GM23338 (cell line): ENCODE results near the gene ZNF273. TPM values are rescaled to one million over a fixed set of nuclear protein-coding genes. Genes with fewer than 3 reads are reported as not detected.
"Not testable (repeated sequence)": the region's sequence is repeated elsewhere in the genome, so short reads cannot be mapped to it uniquely, and the experiment has no call there.

Source experiments
- ATAC-seq: fragments of 200-7000 bp; cut with Tn5 transposase; 3 replicates; pipeline ENCODE4 v1.9.1; 2020
- DNase-seq: peaks from one replicate; pipeline ENCODE4 v3.0.0-alpha.2; 2015; ENCODE audit warnings: low spot score
- H2AFZ ChIP-seq: fragments of 200-600 bp; sonication (generic); 2 replicates; pipeline ENCODE4 v1.8.0; 2016; ENCODE audit warnings: antibody characterized with exemption, mild to moderate bottlenecking, moderate library complexity
- H3F3A ChIP-seq: fragments of 200-600 bp; sonication (generic); replicated peaks from 2 replicates; pipeline ENCODE4 v1.8.0; 2017; ENCODE audit warnings: antibody characterized with exemption, mixed run types, low read depth
- H3K27ac ChIP-seq: fragments of 200-600 bp; sonication (generic); 2 replicates; pipeline ENCODE4 v1.6.1; 2016; ENCODE audit warnings: low read depth
- H3K27me3 ChIP-seq: fragments of 200-600 bp; sonication (generic); 2 replicates; pipeline ENCODE4 v1.8.0; 2016; ENCODE audit warnings: mild to moderate bottlenecking, mixed run types, moderate library complexity; ENCODE audit not compliant: insufficient read depth
- H3K36me3 ChIP-seq: fragments of 200-600 bp; sonication (generic); 2 replicates; pipeline ENCODE4 v1.8.0; 2016; ENCODE audit warnings: mild to moderate bottlenecking; ENCODE audit not compliant: insufficient read depth
- H3K4me1 ChIP-seq: fragments of 200-600 bp; sonication (generic); 2 replicates; pipeline ENCODE4 v1.8.0; 2016; ENCODE audit warnings: mild to moderate bottlenecking, moderate library complexity; ENCODE audit not compliant: insufficient read depth
- H3K4me2 ChIP-seq: fragments of 200-600 bp; sonication (generic); 2 replicates; pipeline ENCODE4 v1.7.1; 2017; ENCODE audit warnings: mixed run types
- H3K4me3 ChIP-seq: fragments of 200-600 bp; sonication (generic); 2 replicates; pipeline ENCODE4 v1.6.1; 2016; ENCODE audit warnings: mixed run types
- H3K79me2 ChIP-seq: fragments of 200-600 bp; sonication (generic); replicated peaks from 2 replicates; pipeline ENCODE4 v1.8.0; 2017; ENCODE audit warnings: mild to moderate bottlenecking; ENCODE audit not compliant: insufficient read depth
- H3K9me2 ChIP-seq: fragments of 200-600 bp; sonication (generic); 2 replicates; pipeline ENCODE4 v1.8.0; 2017; ENCODE audit not compliant: insufficient read depth
- H4K20me1 ChIP-seq: fragments of 200-600 bp; sonication (generic); replicated peaks from 2 replicates; pipeline ENCODE4 v1.8.0; 2017; ENCODE audit warnings: mild to moderate bottlenecking; ENCODE audit not compliant: insufficient read depth
- H3K27ac Mint-ChIP-seq: 2 replicates; pipeline ENCODE4 v1.8.0; 2020; ENCODE audit warnings: inconsistent platforms, mild to moderate bottlenecking, moderate library complexity, mixed read lengths
- H3K27me3 Mint-ChIP-seq: 3 replicates; pipeline ENCODE4 v1.8.0; 2022; ENCODE audit warnings: low read depth, mild to moderate bottlenecking, moderate library complexity, mixed read lengths, inconsistent platforms; ENCODE audit not compliant: insufficient read depth, poor library complexity
- H3K36me3 Mint-ChIP-seq: 3 replicates; pipeline ENCODE4 v1.8.0; 2021; ENCODE audit warnings: low read depth, mild to moderate bottlenecking, inconsistent platforms, moderate library complexity, mixed read lengths
- H3K4me1 Mint-ChIP-seq: 3 replicates; pipeline ENCODE4 v1.8.0; 2020; ENCODE audit warnings: mild to moderate bottlenecking, inconsistent platforms, mixed read lengths
- H3K4me3 Mint-ChIP-seq: 3 replicates; pipeline ENCODE4 v1.8.0; 2021; ENCODE audit warnings: moderate library complexity, mild to moderate bottlenecking, inconsistent platforms, mixed read lengths
- H3K9me3 Mint-ChIP-seq: 3 replicates; pipeline ENCODE4 v1.8.0; 2020; ENCODE audit warnings: moderate library complexity, mild to moderate bottlenecking, inconsistent platforms, mixed read lengths
- EZH2 ChIP-seq: fragments of 200-600 bp; sonication (generic); IDR thresholded peaks from one replicate; pipeline ENCODE4 v1.8.0; 2017; ENCODE audit warnings: antibody characterized with exemption, mild to moderate bottlenecking, low read depth; ENCODE audit not compliant: unreplicated experiment
- polyA plus RNA-seq: library from polyadenylated mRNA; unstranded; fragments of >200 nt; fragmentation: Nextera tagmentation; extraction: Ambion mirVana; gene quantifications from 2 replicates; pipeline ENCODE4 v1.2.1, GENCODE V29; 2016
- total RNA-seq: library from RNA; depleted of rRNA; stranded (reverse); fragments of >200 nt; shearing (Covaris generic); gene quantifications from 2 replicates; pipeline ENCODE4 v1.2.3, GENCODE V29; 2014
- TF ChIP-seq, protein P1 (sequence below), 2 experiments: fragments of 200-600 bp in 1 of 2; sonication (generic) in 1 of 2; conservative IDR thresholded peaks; 2 replicates each; pipeline versions ENCODE4 v1.5.1 to v1.6.1; 2016 to 2017; ENCODE audit warnings: antibody characterized with exemption in 2 of 2, low read depth in 2 of 2, mild to moderate bottlenecking in 2 of 2, moderate library complexity in 1 of 2
- TF ChIP-seq, protein P2 (sequence below): fragments of 250-450 bp; sonication (Bioruptor Pico); IDR thresholded peaks from 2 replicates; pipeline ENCODE4 v1.5.0; 2020; ENCODE audit warnings: mild to moderate bottlenecking, moderate library complexity

The ZNF273 gene
- total and polyA plus RNA-seq, 2 experiments from 2014 or later = 16.4 to 34.3 TPM

DNA sequence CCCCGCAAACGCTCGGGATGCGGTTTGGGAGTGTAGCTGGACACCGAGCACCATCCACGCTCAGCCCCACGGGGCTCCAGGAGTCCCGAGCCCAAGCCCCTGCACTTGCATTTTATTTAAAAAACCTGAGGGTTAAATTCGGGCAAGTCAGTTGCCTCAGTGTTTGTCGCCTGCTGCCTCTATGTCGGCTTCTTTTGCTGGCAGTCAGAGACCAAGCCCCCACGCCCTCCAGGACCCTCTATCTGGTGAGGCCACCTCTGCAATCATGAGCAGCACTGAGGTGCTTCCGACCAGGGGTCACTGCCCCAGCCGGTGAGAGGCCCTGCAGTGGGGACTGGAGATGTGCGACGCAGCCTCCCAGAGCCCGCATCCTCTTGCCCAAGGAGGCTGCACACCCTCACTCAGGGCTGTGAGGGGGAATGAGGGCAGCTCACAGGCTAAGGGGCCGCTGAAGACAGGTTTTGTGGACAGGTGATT lies 13.3 kb upstream of the ZNF273 start:
- Histone ChIP-seq H2AFZ (peak overlapping the region; percentile 98), H3K27me3 (peaks cover 74% of the 10 kb centered on the region), H3K4me2 (peak overlapping the region; percentile 97), H3K36me3 (no peaks in the 10 kb centered on the region), H3K79me2 (no peaks in the 10 kb centered on the region), H3K4me1 (peaks cover 8% of the 10 kb centered on the region), H3K27ac (no peak overlapping the region), H3F3A (no peaks in the 10 kb centered on the region), H3K4me3 (peak overlapping the region; percentile 79), H4K20me1 (no peaks in the 10 kb centered on the region), H3K9me2 (no peaks in the 10 kb centered on the region)
- TF ChIP-seq, protein P1, sequence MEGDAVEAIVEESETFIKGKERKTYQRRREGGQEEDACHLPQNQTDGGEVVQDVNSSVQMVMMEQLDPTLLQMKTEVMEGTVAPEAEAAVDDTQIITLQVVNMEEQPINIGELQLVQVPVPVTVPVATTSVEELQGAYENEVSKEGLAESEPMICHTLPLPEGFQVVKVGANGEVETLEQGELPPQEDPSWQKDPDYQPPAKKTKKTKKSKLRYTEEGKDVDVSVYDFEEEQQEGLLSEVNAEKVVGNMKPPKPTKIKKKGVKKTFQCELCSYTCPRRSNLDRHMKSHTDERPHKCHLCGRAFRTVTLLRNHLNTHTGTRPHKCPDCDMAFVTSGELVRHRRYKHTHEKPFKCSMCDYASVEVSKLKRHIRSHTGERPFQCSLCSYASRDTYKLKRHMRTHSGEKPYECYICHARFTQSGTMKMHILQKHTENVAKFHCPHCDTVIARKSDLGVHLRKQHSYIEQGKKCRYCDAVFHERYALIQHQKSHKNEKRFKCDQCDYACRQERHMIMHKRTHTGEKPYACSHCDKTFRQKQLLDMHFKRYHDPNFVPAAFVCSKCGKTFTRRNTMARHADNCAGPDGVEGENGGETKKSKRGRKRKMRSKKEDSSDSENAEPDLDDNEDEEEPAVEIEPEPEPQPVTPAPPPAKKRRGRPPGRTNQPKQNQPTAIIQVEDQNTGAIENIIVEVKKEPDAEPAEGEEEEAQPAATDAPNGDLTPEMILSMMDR (conservative IDR thresholded peaks at IDR 0.05; ENCODE audit: low read depth in 2 of 2) = no peak
- peak; percentile 62 for TF ChIP-seq EZH2
- TF ChIP-seq, protein P2, sequence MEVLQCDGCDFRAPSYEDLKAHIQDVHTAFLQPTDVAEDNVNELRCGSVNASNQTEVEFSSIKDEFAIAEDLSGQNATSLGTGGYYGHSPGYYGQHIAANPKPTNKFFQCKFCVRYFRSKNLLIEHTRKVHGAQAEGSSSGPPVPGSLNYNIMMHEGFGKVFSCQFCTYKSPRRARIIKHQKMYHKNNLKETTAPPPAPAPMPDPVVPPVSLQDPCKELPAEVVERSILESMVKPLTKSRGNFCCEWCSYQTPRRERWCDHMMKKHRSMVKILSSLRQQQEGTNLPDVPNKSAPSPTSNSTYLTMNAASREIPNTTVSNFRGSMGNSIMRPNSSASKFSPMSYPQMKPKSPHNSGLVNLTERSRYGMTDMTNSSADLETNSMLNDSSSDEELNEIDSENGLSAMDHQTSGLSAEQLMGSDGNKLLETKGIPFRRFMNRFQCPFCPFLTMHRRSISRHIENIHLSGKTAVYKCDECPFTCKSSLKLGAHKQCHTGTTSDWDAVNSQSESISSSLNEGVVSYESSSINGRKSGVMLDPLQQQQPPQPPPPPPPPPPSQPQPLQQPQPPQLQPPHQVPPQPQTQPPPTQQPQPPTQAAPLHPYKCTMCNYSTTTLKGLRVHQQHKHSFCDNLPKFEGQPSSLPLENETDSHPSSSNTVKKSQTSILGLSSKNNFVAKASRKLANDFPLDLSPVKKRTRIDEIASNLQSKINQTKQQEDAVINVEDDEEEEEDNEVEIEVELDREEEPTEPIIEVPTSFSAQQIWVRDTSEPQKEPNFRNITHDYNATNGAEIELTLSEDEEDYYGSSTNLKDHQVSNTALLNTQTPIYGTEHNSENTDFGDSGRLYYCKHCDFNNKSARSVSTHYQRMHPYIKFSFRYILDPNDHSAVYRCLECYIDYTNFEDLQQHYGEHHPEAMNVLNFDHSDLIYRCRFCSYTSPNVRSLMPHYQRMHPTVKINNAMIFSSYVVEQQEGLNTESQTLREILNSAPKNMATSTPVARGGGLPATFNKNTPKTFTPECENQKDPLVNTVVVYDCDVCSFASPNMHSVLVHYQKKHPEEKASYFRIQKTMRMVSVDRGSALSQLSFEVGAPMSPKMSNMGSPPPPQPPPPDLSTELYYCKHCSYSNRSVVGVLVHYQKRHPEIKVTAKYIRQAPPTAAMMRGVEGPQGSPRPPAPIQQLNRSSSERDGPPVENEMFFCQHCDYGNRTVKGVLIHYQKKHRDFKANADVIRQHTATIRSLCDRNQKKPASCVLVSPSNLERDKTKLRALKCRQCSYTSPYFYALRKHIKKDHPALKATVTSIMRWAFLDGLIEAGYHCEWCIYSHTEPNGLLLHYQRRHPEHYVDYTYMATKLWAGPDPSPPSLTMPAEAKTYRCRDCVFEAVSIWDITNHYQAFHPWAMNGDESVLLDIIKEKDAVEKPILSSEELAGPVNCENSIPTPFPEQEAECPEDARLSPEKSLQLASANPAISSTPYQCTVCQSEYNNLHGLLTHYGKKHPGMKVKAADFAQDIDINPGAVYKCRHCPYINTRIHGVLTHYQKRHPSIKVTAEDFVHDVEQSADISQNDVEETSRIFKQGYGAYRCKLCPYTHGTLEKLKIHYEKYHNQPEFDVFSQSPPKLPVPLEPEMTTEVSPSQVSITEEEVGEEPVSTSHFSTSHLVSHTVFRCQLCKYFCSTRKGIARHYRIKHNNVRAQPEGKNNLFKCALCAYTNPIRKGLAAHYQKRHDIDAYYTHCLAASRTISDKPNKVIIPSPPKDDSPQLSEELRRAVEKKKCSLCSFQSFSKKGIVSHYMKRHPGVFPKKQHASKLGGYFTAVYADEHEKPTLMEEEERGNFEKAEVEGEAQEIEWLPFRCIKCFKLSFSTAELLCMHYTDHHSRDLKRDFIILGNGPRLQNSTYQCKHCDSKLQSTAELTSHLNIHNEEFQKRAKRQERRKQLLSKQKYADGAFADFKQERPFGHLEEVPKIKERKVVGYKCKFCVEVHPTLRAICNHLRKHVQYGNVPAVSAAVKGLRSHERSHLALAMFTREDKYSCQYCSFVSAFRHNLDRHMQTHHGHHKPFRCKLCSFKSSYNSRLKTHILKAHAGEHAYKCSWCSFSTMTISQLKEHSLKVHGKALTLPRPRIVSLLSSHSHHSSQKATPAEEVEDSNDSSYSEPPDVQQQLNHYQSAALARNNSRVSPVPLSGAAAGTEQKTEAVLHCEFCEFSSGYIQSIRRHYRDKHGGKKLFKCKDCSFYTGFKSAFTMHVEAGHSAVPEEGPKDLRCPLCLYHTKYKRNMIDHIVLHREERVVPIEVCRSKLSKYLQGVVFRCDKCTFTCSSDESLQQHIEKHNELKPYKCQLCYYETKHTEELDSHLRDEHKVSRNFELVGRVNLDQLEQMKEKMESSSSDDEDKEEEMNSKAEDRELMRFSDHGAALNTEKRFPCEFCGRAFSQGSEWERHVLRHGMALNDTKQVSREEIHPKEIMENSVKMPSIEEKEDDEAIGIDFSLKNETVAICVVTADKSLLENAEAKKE = no peak
- no peak overlapping the region for H3K27ac Mint-ChIP-seq
- H3K36me3 Mint-ChIP-seq = no peaks in the 10 kb centered on the region; the same call in 2 of the 3 replicates
- H3K9me3 Mint-ChIP-seq = no peaks in the 10 kb centered on the region; the same call in 2 of the 3 replicates
- H3K4me1 Mint-ChIP-seq = peaks cover 13% of the 10 kb centered on the region
- H3K27me3 Mint-ChIP-seq = peaks cover 49% of the 10 kb centered on the region
- DNase-seq = peak; percentile 29
- ATAC-seq = peak; percentile 15
- H3K4me3 Mint-ChIP-seq = peak overlapping the region; percentile 64

DNA sequence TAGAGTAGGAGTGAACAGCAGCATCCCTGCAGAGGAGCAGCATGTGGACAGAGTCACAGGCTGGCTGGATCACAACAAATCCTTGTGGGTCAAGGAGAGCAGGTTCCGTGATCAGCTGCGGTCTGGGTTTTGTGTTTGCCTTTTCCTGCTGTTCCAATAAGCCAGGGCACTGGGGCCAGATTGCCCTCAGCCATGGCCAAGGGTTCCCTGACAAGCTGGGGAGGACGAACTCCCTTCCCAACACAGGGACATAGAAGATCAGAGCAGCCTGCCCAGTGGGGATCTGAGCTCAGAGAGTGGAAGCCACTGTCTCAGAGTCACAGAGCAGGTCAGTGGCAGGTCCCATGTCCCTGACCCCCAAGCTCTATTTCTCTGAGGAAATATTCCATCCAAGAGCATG lies 12.8 kb upstream of the ZNF273 start:
- H3K27ac Mint-ChIP-seq, H3K79me2 ChIP-seq, H3F3A ChIP-seq, H3K4me3 Mint-ChIP-seq, H3K36me3 ChIP-seq, H3K4me3 ChIP-seq, H3K36me3 Mint-ChIP-seq, ATAC-seq, H3K27ac ChIP-seq, DNase-seq, H2AFZ ChIP-seq, H3K4me2 ChIP-seq, H3K4me1 ChIP-seq, H3K9me3 Mint-ChIP-seq, H4K20me1 ChIP-seq, H3K9me2 ChIP-seq: not testable (repeated sequence)
- H3K27me3 ChIP-seq = peaks cover 69% of the 10 kb centered on the region
- Mint-ChIP-seq H3K27me3 (peaks cover 49% of the 10 kb centered on the region), H3K4me1 (peaks cover 13% of the 10 kb centered on the region)
